Hematopoietic multipotent progenitor cell treated with erythropoietin and hydrocortisone succinate and interleukin-3 and kit ligand, for 17 days (in vitro differentiated cells): ENCODE data around the gene ZHX3.

ENCODE experiments used
- DNase-seq: peaks from one replicate; pipeline ENCODE4 v3.0.0-alpha.2; 2015; ENCODE audit warnings: low spot score

Gene ZHX3

DNA sequence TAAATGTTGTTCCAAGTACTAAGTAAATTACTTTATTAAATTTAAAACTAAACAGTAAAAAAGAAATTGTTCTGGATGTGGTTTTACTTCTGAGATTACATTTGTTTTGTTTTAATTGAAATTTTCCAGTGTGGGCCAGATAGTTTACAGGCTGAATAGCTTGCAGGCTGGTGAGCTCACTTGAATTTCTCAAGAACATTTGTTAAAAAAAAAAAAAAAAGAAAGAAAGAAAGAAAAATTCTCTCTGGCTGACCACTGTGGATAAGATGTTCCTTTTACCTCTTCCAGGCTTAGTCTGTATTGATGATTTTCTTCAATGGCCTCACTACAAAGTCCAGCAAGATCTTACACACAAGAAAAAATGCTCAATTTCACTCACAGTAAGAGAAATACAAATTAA lies 94.8 kb downstream of the ZHX3 start:
- no peak for DNase-seq

DNA sequence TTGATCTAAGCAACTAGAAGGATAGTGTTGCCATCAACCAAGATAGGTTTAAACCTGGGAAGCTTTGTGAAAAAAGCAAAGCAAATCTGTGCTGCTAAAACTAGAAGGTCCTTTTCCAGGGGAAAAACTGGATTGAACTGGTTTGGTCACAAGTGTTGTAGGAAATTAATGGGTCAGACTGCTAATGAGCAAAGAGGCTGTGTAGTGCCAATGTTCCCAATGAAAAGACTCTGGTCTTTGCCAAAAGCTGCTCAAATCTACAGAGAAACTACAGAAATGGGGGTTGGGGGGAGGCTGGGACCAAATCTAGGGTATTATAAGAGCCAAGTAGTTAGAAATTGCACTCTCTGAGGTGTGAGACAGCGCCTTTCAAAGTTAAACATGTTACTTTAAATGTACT lies 95.2 kb downstream of the ZHX3 start:
- DNase-seq = no peak

- no peak for DNase-seq
These were observed 95.8 kb downstream of the ZHX3 start for GRCh38 chr20:41221614-41222218.

- no peak for DNase-seq
These were observed 97.7 kb downstream of the ZHX3 start for GRCh38 chr20:41219824-41220223.

DNA sequence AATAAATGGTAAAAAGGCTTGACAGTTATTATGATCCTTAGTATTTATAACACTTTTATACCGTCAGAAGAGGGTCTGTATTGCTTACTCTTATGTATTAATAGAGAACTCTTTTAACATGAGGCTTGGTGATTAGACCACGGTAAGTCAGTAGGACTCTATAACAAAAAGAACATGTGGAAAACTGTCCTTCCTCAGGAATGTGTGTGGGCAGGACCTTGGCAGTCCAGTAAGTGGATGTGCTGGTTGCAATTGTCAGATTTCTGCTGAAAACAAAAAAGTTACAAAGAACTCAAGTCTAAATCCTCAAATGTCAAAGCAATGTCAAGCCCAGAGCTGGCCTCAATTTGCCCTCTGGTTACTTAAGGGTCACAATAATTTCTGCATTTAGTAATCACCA lies 99.1 kb downstream of the ZHX3 start:
- DNase-seq = no peak

DNA sequence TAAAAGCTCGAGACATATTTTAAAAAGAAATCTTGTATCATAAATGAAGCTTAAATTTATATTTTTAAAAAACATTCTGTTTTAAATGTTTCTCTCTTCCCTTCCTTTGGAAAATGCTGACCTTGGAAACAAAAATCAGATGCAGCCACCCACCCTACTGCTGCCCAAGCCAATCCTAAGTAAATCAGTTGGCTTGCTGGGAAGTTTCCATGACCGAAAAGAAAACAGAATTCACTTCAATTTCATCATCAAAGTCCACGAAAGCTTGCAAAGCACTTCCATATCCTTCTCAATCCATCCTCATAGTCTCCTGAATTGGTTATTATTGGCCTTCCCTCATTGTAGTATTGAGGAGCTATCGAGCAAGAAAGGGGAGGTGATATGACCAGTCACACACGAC lies 100.1 kb downstream of the ZHX3 start:
- no peak for DNase-seq

GRCh38 chr20:41214666-41215065 lies 102.9 kb downstream of the ZHX3 start:
- no peak for DNase-seq

- DNase-seq = no peak
These were observed 103.3 kb downstream of the ZHX3 start for GRCh38 chr20:41214202-41214601.

DNA sequence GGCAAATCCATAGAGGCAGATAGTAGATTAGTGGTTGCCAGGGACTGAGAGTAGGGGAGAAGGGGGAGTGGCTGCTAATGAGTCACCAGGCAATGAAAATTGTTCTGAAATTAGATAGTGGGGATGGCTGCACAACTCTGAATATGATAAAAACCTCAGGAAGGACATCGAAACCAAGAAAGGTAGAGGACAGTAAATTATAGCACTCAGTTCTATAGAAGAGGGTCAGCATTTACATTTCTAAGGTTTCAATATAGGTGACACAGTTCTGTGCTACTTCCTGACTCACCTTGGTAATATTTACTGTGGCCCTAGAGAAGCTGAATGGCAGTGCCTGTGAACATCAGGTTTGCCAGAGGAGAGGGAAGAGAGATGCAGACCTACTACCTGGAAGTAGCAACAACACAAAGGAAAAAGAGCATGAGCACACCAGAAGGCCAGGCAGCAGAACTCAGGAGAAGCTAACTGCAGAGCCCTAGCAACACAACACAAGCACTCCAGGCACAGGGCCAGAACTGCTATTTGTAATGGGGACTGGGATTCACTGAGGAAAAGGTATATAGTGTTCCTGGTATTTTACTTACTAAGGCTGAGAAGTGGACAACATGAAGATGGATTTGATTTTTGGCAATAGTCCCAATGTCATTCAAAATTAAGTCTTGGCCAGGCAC lies 104.2 kb downstream of the ZHX3 start:
- no peak for DNase-seq

GRCh38 chr20:41205313-41205712 lies 112.2 kb downstream of the ZHX3 start:
- DNase-seq = no peak

GRCh38 chr20:41204304-41205265 lies 112.9 kb downstream of the ZHX3 start:
- DNase-seq = no peak

GRCh38 chr20:41203660-41204059 lies 113.9 kb downstream of the ZHX3 start:
- no peak for DNase-seq

DNA sequence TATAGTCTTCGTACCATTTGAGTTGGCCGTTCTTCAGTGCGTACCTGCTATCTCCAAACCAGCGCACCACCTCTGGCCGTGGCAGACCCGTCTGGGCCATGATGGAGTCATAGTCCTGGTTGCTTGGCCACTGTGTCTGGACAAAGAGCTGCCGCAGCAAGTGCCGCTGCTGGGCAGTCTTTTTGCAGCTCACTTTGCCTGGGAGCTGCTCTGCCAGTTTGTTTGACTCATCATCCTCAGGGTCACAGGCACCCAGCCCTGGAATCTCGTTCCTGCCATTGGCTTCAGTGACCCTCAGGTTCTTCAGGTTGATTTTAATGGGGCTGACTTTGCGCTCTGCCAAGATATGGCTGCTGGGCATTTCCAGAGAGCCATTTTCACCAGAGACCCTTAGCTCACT lies 115.1 kb downstream of the ZHX3 start:
- no peak for DNase-seq

- no peak for DNase-seq
These were observed 115.8 kb downstream of the ZHX3 start for GRCh38 chr20:41201760-41202159.

GRCh38 chr20:41200446-41201202 lies 116.9 kb downstream of the ZHX3 start:
- no peak for DNase-seq

- no peak for DNase-seq
These were observed 119.1 kb downstream of the ZHX3 start for GRCh38 chr20:41198443-41198842.

DNA sequence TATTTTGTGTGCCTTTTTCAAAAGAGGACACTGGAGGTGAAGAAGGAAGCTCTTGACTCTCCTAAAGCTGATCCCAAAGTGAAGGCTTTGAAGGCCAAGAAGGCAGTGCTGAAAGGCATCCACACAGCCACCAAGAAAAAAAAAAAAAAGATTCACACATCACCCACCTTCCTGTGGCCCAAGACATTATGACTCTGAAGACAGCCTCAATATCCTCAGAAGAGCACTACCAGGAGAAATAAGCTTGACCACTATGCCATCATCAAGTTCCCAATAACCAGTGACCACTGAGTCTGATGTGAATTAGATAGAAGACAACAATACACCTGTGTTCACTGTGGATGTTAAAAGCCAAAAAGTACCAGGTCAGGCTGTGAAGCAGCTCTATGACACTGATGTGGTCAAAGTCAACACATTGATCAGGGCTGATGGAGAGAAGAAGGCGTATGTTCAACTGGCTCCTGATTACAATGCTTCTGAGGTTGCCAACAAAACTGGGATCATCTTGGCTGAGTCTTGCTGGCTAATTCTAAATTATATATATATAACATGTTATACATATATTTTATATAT lies 120.8 kb downstream of the ZHX3 start:
- DNase-seq = no peak

DNA sequence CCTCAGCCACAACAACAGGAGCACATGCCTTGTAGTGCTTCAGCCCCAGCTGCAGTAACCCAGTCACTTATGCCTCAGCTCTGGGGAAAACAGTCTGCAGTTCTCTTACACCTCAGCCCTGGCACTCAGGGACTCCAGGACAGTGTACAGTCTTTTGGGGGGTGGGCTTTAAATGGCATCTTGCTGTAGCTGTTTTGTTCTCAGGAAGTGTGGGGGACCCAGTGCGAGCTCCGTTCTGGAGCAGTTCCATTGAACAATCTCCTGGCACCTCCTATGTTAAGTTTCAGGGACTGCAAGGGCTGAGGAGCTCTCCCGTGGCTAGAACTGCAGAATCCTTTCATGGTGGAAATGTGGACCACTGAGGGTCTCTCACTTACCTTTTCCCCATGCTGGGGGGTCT lies 125.0 kb downstream of the ZHX3 start:
- DNase-seq = no peak

DNA sequence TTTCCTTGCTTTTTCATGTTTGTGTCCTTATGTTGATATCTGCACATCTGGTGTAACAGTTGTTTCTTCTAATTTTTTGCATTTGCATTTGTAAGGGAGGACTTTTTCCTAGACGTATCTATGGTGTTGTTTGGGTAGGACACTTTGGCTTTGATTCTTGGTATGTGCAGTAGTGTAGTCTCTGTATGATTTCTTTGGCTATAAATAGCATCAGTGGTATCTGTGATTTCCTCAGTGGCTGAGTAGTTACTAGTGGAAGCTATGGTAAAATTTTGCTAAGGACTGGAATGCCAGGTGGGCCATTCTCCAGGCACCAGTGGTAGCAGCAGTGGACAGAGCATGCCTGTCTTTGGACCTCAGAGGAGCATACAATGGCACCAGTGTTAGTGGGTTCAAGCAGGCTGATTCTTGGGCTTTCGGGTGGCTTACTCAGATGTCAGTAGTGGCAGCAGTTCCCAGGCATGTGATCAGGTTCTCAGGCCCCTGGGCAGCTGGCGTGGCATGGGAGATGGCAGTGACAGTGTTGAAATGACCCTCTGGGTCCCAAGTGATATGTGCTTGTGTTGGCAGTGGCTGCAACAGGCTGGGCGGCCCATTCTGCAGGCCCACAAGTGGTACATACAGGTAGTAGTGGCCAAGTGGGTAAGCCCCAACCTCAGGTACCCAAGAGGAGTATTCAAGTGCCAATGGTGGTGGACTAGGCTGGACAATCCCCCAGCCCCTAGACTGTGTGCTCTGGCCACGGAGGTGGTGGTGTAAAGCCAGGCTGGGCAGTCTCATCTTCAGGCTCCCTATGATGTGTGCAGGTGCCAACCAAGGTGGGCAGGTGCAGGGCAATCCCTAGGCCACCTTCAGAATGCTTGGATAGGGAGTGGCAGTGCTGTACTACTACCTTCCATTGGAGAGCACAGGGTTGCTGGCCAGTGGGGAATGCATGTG lies 125.7 kb downstream of the ZHX3 start:
- DNase-seq = no peak

DNA sequence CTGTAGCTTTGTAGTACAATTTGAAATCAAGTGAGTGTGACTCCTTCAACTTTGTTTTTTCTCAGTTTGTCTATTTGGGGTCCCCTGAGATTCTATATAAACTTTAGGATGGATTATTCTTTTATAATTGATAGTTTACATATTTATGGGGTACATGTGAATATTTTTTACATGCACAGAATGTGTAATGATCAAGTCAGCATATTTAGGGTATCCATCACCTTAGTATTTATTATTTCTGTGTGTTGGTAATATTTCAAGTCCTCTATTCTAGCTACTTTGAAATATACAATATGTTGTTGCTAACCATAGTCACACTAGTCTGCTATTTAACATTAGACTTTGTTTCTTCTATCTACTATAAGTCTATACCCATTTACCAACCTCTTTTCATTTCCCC lies 129.9 kb downstream of the ZHX3 start:
- DNase-seq = no peak
